Loucy (cell line): ENCODE measurements around the gene PLET1.

Experiments
- H2AFZ ChIP-seq: fragments of 200-600 bp; sonication (generic); 2 replicates; pipeline ENCODE4 v1.6.0; 2016; ENCODE audit warnings: antibody characterized with exemption, mild to moderate bottlenecking, low read length, moderate library complexity
- H3F3A ChIP-seq: fragments of 200-600 bp; 2 replicates; pipeline ENCODE4 v1.6.0; 2016; ENCODE audit warnings: antibody characterized with exemption, low read depth, mild to moderate bottlenecking
- H3K27me3 ChIP-seq: fragments of 200-600 bp; sonication (generic); 2 replicates; pipeline ENCODE4 v1.6.1; 2014; ENCODE audit warnings: low read length, mild to moderate bottlenecking; ENCODE audit not compliant: insufficient read depth, poor library complexity, severe bottlenecking
- H3K36me3 ChIP-seq: fragments of 200-600 bp; sonication (generic); 2 replicates; pipeline ENCODE4 v1.6.1; 2016; ENCODE audit warnings: low read length; ENCODE audit not compliant: insufficient read depth
- H3K4me1 ChIP-seq: fragments of 200-600 bp; sonication (generic); 2 replicates; pipeline ENCODE4 v1.5.1; 2014; ENCODE audit warnings: low read length, mild to moderate bottlenecking; ENCODE audit not compliant: insufficient read depth, poor library complexity, severe bottlenecking
- H3K4me2 ChIP-seq: fragments of 200-600 bp; sonication (generic); 2 replicates; pipeline ENCODE4 v1.6.0; 2014; ENCODE audit warnings: antibody characterized with exemption, low read length, low read depth, mild to moderate bottlenecking; ENCODE audit not compliant: poor library complexity, severe bottlenecking
- H3K4me3 ChIP-seq: fragments of 200-600 bp; sonication (generic); 2 replicates; pipeline ENCODE4 v1.5.1; 2014; ENCODE audit warnings: low read length, mild to moderate bottlenecking, mixed read lengths; ENCODE audit not compliant: poor library complexity, severe bottlenecking
- H3K79me2 ChIP-seq: fragments of 200-600 bp; sonication (generic); 2 replicates; pipeline ENCODE4 v1.6.1; 2014; ENCODE audit warnings: low read length; ENCODE audit not compliant: insufficient read depth
- H3K9ac ChIP-seq: fragments of 200-600 bp; sonication (generic); 2 replicates; pipeline ENCODE4 v1.6.0; 2014; ENCODE audit warnings: mild to moderate bottlenecking, low read depth, low read length, moderate library complexity; ENCODE audit not compliant: poor library complexity, severe bottlenecking
- H3K9me2 ChIP-seq: fragments of 200-600 bp; sonication (generic); replicated peaks from 2 replicates; pipeline ENCODE4 v1.6.1; 2016; ENCODE audit warnings: low read depth, low read length, mixed read lengths
- H3K9me3 ChIP-seq: fragments of 200-600 bp; sonication (generic); 2 replicates; pipeline ENCODE4 v1.6.1; 2014; ENCODE audit warnings: mild to moderate bottlenecking, antibody characterized with exemption, low read length, low read depth; ENCODE audit not compliant: insufficient read depth
- H4K20me1 ChIP-seq: fragments of 200-600 bp; sonication (generic); 2 replicates; pipeline ENCODE4 v1.6.0; 2014; ENCODE audit warnings: antibody characterized with exemption, low read length, mild to moderate bottlenecking; ENCODE audit not compliant: insufficient read depth, poor library complexity, severe bottlenecking
- CTCF ChIP-seq: fragments of 200-600 bp; sonication (generic); conservative IDR thresholded peaks from 2 replicates; pipeline ENCODE4 v1.5.1; 2014; ENCODE audit warnings: mild to moderate bottlenecking, antibody characterized with exemption, low read length
- EZH2phosphoT487 ChIP-seq: fragments of 200-600 bp; IDR thresholded peaks from 2 replicates; pipeline ENCODE4 v1.6.1; 2018; ENCODE audit warnings: antibody characterized with exemption, mild to moderate bottlenecking, moderate library complexity, borderline replicate concordance

PLET1 gene

GRCh38 chr11:112298535-112298934 is 37.9 kb upstream of the PLET1 start:
- Histone ChIP-seq H3K79me2 (no peaks in the 10 kb centered on the region), H3K27me3 (no peaks in the 10 kb centered on the region), H3F3A (0 out of 2 replicates have a peak, but pooled peaks cover 3% of the 10 kb centered on the region), H3K9ac (peak overlapping the region; percentile 23), H3K4me2 (peak overlapping the region; percentile 74), H3K4me3 (no peak overlapping the region), H2AFZ (no peak overlapping the region), H3K9me2 (no peaks in the 10 kb centered on the region), H3K4me1 (peaks cover 63% of the 10 kb centered on the region), H4K20me1 (no peaks in the 10 kb centered on the region), H3K36me3 (no peaks in the 10 kb centered on the region), H3K9me3 (no peaks in the 10 kb centered on the region)
- TF ChIP-seq CTCF (no peak), EZH2phosphoT487 (no peak)

GRCh38 chr11:112297248-112297866 is 36.7 kb upstream of the PLET1 start:
- Histone ChIP-seq H3K9me3 (no peaks in the 10 kb centered on the region), H3K36me3 (no peaks in the 10 kb centered on the region), H3F3A (0 out of 2 replicates have a peak, but pooled peaks cover 1% of the 10 kb centered on the region), H3K4me1 (peaks cover 56% of the 10 kb centered on the region), H3K4me3 (peak overlapping the region; percentile 61), H3K4me2 (peak overlapping the region; percentile 74), H2AFZ (peak overlapping the region; percentile 69), H3K9ac (peak overlapping the region; percentile 23), H3K27me3 (no peaks in the 10 kb centered on the region), H3K9me2 (no peaks in the 10 kb centered on the region), H4K20me1 (no peaks in the 10 kb centered on the region), H3K79me2 (no peaks in the 10 kb centered on the region)
- no peak for TF ChIP-seq CTCF
- TF ChIP-seq EZH2phosphoT487, result no peak

GRCh38 chr11:112296044-112296443 is 35.4 kb upstream of the PLET1 start:
- H3K4me1 ChIP-seq, result peaks cover 47% of the 10 kb centered on the region
- no peak overlapping the region for H3K4me3 ChIP-seq
- TF ChIP-seq CTCF (no peak), EZH2phosphoT487 (no peak)
- H3K9me3 ChIP-seq, result no peaks in the 10 kb centered on the region
- H3K4me2 ChIP-seq, result peak overlapping the region; percentile 74
- H2AFZ ChIP-seq, result no peak overlapping the region
- H3K36me3 ChIP-seq, result no peaks in the 10 kb centered on the region
- no peaks in the 10 kb centered on the region for H3F3A ChIP-seq
- no peaks in the 10 kb centered on the region for H3K79me2 ChIP-seq
- no peaks in the 10 kb centered on the region for H3K9me2 ChIP-seq
- H4K20me1 ChIP-seq, result no peaks in the 10 kb centered on the region
- H3K9ac ChIP-seq, result peak overlapping the region; percentile 3
- no peaks in the 10 kb centered on the region for H3K27me3 ChIP-seq
